ENCODE measurements around the gene STXBP5L.

DNA sequence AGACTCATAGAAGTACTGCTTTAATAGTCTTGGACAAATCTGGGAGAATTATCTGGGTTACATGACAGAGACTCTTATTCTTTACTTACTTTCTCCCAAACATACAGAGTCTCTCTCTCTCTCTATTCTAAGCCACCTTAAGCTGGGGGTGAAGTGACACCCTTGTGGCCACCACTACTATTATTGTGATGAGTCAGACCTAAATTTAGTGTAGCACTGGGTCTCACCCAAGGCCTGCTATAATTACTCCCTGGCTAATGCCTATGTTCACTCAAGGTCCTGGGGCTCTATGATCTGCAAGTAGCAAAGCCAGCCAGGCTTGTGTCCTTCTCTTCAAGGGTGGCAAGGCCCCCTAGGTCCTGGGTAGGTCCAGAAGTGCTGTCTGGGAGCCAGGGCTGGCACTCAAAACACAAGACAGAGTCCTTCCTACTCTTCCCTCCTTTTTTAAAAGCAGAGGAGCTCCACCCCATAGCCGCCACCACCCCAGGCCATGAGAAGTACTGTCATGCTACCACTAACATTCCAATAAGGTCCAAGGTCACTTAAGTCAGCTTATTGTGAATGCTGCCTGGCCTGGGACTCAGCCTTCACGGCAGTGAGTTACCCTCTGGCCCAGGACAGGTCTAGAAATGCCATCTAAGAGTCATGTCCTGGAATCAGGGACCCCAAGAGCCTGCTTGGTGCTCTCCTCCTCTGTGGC, 454.2 kb downstream of the STXBP5L start:
- no peak for TF ChIP-seq CTCF (IDR thresholded peaks at IDR 0.05; ENCODE audit: low read length)
- no peak for TF ChIP-seq EZH2phosphoT487 (IDR thresholded peaks at IDR 0.05; ENCODE audit: low read length)
- TF ChIP-seq EZH2 (optimal IDR thresholded peaks at IDR 0.05; ENCODE audit: low read depth, low read length) = no peak

Data from MM.1S (cell line).